Fibroblast of the aortic adventitia (primary cell): ENCODE measurements around the gene GOLGA8B. TPM values are rescaled to one million over a fixed set of nuclear protein-coding genes. Genes with fewer than 3 reads are reported as not detected.
A peak's percentile ranks its signal among the peaks of the same experiment; 100 is the strongest.

Source experiments
- DNase-seq: peaks from one replicate; pipeline ENCODE4 v3.0.0-alpha.2; 2010; ENCODE audit warnings: low read depth
- H3K4me3 ChIP-seq: 2 replicates; pipeline ENCODE4 v1.5.1; 2011; ENCODE audit warnings: low read depth, mild to moderate bottlenecking, control low read depth, low read length, moderate library complexity
- CTCF ChIP-seq: IDR thresholded peaks from 2 replicates; pipeline ENCODE4 v1.5.1; 2011; ENCODE audit warnings: mild to moderate bottlenecking, low read length, control low read depth, inconsistent platforms; ENCODE audit not compliant: insufficient read depth
- total RNA-seq: library from RNA; depleted of rRNA; stranded (reverse); fragments of >200 nt; gene quantifications from 2 replicates; pipeline ENCODE4 v1.2.3, GENCODE V29; 2012; ENCODE audit warnings: low replicate concordance

GOLGA8B gene
- total RNA-seq, 1 donor, result 18.0 TPM

GRCh38 chr15:34620142-34620541, 36.7 kb upstream of the GOLGA8B start:
- no peak for DNase-seq
- H3K4me3 ChIP-seq, result no peak overlapping the region
- no peak for TF ChIP-seq CTCF

- no peak overlapping the region for H3K4me3 ChIP-seq
- DNase-seq, result no peak
- no peak for TF ChIP-seq CTCF
Observed at GRCh38 chr15:34619151-34619550, 35.7 kb upstream of the GOLGA8B start.

- DNase-seq, result no peak
- H3K4me3 ChIP-seq, result no peak overlapping the region
- TF ChIP-seq CTCF, result no peak
Observed at GRCh38 chr15:34618073-34618472, 34.6 kb upstream of the GOLGA8B start.

GRCh38 chr15:34616613-34617012, 33.2 kb upstream of the GOLGA8B start:
- peak; percentile 14 for TF ChIP-seq CTCF
- peak; percentile 24 for DNase-seq
- H3K4me3 ChIP-seq, result no peak overlapping the region

GRCh38 chr15:34613997-34614396, 30.5 kb upstream of the GOLGA8B start:
- TF ChIP-seq CTCF, result no peak
- H3K4me3 ChIP-seq, result no peak overlapping the region

GRCh38 chr15:34613301-34613700, 29.9 kb upstream of the GOLGA8B start:
- H3K4me3 ChIP-seq, result no peak overlapping the region
- DNase-seq, result no peak
- TF ChIP-seq CTCF, result no peak

More at GRCh38 chr15:34613997-34614396, 30.5 kb upstream of the GOLGA8B start:
- DNase-seq, result no peak

- no peak overlapping the region for H3K4me3 ChIP-seq
- peak; percentile 33 for TF ChIP-seq CTCF
- DNase-seq, result peak; percentile 5
Observed at GRCh38 chr15:34610354-34610753, 26.9 kb upstream of the GOLGA8B start.
